ENCODE results near the gene PSPH.

- TF ChIP-seq CTCF (IDR thresholded peaks at IDR 0.05) (no peak), POLR2A (IDR thresholded peaks at IDR 0.05) (no peak)
These were observed 75.1 kb downstream of the PSPH start for GRCh38 chr7:55975988-55976633.
